DMS114 treated with DMSO at 0.1 percent for 48 hours (cell line): ENCODE measurements around the gene NCKAP5.

ENCODE experiments used
- DNase-seq: peaks from one replicate; lab custom pipeline; 2025; ENCODE audit not compliant: unreplicated experiment; lab: John Stamatoyannopoulos, UW

NCKAP5 gene

DNA sequence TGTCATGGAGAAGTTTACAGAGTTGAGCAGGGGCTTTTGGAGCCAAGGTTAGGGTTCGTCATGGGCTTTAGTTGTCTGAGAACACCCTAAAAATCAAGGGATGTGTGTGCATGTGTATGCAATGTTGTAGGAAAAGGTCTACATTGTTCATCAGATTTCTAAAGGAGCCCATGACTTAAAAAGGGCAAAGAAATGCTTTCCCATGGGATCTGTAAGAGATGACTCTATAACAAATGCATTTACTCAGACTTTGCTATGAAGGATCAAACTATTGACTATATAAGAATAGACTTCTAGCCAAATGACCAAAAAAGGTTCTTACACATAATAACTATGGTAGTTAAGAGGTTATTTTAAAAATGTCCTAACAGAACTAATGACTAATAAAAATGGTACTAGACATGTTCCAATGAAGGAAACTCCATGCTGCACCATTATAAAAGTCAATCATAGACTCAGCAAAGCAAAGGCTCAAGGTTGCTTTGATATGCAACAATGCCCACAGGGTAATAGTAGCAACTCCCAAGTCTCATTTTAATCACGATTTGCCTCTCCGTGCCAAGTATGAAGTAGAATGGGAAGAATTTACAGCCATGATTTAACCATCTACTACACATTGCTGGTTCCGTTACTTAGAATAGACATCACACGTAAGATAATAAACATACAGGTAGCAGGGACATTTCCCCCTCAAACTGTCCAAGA is 158.5 kb downstream of the NCKAP5 start:
- DNase-seq: no peak

DNA sequence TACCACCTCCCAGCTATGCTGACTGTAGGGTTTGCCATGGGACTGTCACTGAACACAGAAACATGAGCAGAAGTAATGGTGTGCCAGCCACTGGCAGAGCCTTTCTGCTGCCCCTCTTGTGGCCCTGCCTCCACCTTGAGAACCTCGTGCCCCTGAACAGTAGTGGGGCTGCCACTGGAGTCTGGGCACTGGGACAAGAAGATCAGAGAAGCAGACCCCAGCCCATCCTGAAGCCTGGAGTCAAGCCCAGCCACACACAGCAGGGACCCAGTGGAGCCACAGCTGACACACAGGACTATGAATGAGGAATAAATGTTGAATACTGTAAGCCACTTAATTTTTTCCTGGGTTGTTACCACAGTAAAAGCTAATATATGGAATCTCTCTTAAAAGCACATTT is 159.6 kb downstream of the NCKAP5 start:
- DNase-seq: no peak

DNA sequence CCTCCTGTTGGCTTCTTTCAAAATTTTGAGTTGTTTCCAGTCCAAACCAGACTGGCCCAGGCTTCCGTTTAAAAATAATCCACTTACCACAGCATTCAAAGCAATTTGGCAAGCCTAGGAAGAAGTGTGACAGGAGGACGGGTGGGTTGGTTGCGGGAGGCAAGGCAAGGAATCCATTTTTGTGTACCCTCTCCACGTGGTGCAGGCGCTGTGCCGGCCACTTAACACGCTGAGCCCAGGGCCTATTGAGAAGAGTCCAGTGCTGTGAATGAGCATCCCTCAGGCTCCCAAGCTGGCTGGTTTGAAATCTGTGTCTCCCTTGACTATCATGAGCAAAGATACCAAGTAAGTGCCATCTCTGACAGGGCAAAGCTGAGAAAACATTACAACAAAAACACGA is 160.9 kb downstream of the NCKAP5 start:
- no peak for DNase-seq

DNA sequence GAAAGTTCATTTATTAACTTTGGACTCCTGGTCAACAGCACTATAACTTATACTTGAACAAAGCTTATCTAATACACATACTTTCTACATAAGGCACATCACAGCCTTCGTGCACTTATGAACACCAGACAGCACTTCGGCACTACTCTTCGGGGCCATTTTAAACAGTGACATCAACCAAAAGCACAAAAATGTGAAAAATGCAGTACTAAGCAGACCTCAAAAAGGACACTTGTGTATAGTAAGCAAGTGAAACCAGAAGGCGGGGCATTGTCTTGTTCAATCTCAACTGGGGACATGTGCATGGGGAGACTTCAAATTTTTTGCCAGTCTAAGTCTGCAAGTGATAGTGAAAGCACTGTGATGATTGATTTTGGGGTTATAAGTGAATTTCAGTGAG is 163.0 kb downstream of the NCKAP5 start:
- DNase-seq: no peak

DNA sequence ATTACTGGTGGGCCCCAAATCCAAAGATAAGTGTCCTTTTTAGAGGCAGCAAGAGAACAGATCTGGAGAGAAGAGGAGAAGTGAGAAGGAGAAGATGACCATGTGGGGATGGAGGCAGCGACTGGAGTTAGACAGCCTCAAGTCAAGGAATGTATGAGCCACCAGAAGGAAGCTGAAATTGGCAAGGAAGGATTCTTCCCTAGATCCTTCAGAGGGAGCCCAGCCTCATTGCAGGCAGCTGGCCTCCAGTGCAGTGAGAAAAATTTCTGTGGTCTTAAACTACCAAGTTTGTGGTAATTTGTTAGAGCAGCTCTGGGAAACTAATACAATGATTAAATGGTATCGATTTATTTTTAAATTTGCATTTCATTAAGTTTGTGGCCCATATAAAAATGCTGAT is 167.9 kb downstream of the NCKAP5 start:
- DNase-seq: no peak

DNA sequence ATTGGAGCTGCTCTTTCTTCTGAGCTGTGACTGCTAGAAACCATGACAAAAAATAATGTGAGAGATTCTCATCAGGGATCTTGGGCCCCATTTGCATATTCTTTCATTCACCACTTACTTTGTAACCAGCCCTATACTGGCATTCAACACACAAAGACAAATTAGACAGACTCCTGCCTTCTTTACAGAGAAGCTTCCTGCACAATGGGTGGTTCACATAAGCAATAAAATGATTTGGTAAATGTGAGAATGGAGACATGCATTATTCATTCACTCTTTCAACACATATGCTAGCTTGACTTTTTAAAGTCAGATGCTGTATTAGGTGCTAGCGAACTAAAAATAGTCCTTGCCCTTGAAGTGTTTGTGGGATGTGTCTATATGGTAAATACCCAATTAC is 174.4 kb downstream of the NCKAP5 start:
- DNase-seq: no peak

DNA sequence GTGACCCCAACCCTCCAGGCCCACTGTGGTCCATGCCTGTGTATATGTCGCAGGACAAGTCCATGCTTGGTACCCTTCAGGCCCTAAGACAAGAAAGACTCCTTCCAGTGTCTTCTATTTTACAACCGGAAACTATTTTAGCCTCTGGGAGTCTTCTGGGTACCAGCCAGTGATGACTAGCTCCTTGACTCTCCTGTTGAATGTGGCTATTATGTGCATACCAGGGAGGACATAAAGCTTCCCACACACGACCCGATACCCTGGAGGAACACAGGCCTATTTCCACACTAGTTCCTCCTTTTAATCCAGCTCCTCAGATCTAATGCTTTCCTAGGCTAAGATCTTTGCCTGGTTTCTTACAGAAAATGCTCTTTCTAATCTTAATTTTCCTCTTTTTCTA is 178.1 kb downstream of the NCKAP5 start:
- no peak for DNase-seq

DNA sequence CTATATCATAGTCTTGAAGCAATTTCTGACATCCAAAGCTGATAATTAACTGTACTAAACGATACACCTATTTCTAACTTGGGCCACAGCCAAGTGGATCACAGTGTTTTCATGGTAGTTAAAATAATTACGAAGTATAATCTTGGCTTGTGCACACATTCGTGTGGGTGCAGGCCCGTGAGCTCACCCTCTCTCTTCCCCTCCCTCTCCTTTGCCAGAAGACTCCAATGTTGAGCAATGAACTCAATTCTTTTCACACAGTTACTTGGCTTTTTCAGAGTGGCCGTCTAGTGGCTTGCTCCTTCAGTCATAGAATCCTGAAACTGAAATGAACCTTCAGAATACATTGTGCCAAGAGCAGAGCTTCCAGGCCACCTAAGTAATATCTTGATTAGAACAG is 178.7 kb downstream of the NCKAP5 start:
- no peak for DNase-seq

DNA sequence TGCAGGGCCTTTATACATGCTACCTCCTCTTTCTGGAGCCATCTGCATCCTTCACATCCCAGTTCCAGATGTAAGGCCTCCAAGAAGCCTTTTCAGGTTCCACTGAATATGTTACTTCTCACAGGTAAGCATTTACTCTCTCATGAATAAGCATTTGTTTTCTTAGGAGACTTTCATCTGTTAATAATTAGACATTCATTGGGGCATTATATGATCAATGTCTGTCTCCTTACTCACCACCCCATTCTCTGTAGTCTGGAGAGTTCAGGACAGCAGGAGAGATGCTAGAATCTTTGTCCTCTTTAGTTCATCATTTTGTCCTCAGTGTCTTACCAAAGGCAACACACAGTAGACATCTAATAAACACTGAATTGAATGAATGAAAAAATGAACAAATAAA is 185.7 kb downstream of the NCKAP5 start:
- no peak for DNase-seq

DNA sequence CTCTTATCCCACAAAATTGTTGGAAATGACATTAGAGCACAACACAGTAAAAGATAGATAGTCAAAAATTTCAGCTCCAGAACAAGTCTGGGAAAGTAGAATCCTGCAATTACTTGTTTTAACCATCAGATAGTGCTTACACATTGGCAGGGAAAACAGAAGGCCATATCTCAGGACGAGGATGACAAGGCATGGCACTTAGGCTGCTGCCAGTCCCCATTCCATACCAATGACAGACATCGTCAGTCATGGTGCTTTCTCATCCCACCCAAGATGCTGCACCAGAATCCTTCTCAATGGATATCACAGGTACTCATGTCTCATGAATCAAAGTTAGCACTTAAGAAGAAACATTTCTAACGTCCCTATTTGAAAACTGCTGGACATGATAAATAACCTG is 187.3 kb downstream of the NCKAP5 start:
- DNase-seq: no peak

DNA sequence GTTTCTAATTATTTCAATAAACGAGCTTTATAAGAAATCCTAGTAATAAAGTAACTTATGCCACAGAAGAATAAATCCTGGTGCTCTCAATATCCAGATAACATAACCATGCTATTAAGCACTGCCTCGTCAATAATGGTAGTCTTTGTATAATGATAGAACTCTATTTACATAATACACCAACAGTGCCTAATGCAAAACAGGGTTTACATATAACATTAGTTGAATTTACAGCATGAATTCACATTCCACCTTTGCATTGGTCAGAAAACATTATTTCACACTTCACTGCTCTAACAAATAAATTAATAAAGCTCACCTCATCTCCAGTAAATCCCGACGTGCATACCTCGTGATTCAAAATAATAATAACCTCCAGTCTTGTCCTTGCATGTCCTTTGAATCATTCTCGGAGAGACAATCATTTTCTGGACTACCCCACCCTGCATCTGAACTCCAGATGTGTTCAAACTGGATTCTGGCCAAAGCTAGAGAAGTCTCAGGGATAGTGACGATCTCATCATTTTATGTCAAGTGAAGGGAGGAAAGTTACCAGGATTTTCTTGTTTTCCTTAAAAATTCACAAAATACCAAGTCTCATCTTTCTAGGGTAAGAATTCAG is 189.2 kb downstream of the NCKAP5 start:
- DNase-seq: no peak

DNA sequence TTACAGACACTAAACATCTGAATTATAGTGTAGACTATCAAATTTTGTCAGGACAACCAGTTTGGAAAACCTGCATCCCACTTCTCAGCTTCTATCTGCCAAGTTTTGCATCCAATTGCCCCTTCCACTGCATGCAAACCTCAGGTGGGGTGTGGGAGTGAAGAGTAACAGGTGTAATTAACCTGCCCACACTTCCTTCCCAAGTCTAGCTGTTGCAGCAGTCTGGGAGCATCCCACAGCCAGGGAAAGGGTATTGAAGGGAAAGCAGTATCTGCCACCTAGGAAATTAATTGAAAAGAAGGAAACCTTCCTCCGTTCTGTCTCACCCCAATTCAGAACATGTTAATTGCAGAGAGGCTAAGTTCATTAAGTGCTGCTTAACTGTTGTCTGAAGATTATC is 189.9 kb downstream of the NCKAP5 start:
- no peak for DNase-seq

DNA sequence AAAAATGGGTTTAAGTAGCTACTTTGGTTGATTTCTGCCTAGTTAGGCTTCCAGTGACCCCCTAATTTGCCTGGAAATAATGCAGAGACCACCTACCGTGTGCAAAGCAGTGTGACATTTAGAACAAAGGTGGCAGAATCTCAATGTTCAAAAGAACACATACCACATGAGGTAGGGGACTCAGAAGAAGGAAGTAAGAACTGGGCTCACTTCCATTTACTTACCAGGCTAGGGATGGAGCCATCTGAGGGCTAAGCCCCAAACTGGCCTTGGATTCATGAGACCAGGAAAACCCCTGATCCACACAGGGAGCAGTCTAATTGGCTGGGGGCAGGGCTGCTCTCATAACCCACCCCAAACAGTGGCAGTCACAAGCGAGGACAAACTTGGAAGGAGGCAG is 190.7 kb downstream of the NCKAP5 start:
- DNase-seq: no peak

DNA sequence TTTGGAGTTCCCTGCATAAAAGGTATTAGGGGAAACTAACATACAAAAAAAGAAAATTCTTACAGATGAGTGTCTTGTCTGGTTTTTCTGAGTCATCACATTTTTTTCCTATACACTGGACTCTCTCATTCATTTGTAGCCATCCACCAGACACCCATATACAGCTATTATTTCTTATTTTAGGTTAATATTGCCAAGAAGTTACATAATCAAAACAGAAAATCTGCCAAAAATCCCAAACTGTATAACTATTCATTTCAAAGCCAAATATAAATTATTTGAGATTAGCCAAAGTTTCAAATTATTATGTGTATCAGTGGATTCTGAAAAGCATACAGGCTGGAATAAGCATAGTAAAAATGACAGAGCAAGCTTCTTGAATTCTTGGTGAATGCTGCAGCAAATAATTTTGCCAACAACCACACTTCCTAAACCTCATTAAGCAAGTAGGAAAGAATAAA is 191.2 kb downstream of the NCKAP5 start:
- DNase-seq: no peak

DNA sequence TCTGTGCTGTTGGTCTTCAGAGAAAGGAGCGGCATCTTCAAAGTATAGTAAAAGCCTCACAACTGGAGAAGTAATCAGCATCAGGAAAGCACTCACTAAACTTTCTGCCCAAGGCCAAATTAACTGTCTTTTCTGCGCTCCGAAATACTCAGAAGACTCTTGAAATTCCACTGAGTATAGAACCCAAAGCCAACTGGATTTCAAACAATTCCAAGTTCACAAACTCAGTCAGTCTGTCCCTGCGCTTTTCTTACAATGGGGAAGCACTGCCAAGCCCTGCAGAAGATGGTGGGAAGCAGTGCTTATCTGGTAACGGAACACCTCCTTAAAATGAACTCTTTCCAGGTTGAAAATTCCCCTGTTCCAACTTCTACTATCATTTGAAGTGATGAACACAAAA is 193.5 kb downstream of the NCKAP5 start:
- DNase-seq: no peak

DNA sequence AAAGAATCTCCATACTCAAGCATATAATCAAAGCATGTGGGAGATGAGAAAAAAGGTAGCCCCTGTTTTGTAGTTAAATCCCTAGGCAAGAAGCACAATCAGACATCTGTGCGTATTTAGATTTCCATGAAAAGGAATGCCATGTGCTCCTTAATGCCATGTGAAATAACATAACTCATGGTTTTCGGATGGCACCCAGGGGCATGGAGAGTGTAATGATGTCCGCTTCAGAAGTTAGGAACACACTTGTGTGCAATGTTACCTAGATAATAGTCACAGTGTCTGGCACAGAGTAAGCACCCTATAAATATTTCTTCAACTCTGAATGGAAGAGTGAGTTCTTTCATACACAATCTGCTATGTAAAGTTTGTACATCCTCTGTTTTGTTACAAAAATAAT is 197.0 kb downstream of the NCKAP5 start:
- no peak for DNase-seq

DNA sequence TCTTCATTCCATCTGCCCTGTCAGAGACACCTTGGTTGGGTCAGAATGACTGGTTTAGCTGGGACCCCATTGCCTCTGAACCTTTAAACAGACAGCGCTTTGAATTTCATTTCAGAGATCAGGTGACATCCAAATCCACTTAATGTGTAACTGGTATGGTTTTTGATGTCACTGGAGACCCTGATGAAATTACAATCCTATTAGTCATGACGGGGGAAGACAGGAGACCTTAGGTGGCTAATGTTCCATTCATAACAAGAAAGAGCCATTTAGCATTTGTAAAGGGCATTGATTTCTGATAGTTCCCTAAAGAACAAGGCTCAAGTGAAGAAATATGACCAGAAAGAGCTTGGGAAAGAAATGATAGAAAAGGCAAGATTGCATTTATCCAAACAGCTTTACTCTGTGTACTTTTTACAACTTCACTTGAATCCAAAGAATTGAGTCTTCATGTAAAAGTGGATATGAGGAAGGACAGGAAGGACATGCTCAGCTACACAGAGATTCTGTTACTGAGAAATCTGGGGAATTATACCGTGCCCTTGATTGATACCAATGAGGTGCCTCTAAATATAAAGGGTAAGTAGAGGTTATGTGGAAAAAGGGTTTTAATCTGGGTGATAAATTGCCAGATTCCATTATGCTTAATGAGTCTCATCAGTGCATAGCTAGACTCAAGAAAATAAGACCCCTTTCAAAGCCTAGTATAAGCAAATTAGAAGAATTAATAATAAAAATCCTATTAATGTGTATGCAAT is 198.2 kb downstream of the NCKAP5 start:
- no peak for DNase-seq

DNA sequence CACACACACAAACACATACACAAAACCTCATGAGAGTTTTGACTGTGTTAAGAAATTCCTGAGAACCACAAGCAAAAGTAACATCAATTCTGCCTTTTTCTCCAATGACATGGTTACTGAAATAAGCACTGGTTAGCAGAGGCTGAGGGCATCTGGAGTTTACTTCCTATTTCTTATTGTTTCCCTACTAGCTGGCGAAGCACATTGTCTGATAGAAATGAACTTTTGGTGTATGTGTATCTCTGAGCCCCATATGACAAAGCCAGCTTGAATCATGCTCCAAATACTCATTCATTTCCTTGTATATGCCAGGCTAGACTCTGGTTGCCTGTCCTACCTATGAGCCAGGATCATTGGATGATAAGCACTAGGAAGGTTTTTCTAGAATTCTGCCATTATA is 203.1 kb downstream of the NCKAP5 start:
- no peak for DNase-seq

DNA sequence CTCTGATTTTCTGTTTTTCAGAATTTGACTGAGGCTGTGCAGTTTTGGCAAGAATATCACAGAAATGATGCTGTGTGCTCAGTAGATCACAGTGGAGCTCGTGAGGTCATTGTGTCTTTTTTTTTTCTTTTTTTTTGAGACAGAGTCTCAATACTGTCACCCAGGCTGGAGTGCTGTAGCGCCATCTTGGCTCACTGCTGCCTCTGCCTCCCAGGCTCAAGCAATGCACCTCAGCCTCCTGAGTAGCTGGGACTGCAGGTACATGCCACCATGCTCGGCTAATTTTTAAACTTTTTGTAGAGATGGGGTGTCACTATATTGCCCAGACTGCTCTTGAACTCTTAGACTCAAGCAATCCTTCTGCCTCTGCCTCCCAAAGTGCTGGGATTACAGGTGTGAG is 203.6 kb downstream of the NCKAP5 start:
- DNase-seq: no peak

DNA sequence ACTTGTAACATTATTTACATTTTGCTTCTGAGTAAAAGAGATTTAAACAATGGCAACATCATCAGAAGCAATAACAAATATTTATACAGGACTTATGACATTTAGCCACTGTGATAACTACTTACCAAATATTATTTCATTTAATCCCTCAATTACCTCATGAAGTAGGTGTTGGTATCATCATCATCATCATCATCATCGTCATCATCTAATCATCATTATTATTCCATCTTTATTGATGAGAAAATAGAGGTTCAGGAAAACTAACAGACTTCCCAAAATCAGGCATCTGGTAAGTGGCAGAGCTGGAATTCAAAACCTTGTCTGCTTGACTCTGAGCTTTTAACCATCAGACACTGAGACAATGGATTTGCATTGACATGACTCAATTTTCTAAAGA is 204.4 kb downstream of the NCKAP5 start:
- no peak for DNase-seq

DNA sequence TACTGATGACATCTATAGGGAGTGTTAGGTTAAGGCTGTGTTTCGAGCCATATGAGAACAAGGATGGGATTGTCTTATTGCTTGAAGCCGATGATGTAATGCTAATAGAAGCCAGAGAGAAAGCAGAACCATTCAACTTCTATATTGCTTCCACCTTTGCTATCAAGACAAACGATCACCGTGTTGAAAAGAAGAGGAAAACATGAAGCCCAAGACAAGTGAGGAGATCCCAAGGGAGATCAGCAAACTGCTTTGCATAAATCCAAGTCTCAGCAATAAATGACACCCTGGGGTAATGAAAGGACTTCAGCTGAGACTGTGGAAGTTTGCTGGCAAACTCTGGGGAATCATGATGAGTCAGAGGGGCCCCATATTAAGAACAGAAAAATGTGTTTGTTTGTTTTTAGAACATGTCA is 206.2 kb downstream of the NCKAP5 start:
- no peak for DNase-seq

DNA sequence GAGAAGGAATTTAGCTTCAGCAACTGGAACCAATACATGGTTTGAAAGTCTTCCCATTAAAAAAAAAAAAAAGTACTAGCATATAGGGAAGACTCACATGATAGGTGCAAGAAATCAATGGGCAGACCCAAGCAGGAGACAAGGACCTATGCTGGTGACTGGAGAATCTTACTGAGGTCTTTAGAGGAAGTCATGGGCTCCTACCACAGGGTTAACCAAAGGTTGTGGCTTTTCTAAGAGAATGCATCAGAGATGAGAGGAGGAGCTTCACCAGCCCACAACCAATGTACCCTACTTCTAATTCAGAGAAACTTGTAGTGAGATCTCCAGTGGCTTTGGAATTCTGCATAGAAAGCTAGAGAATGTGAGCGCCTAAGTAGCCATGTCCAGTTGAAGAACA is 207.4 kb downstream of the NCKAP5 start:
- DNase-seq: no peak
